Measurements from ENCODE around the gene ATOH8. TPM values are rescaled to one million over a fixed set of nuclear protein-coding genes. Genes with fewer than 3 reads are reported as not detected.

Gene ATOH8
- total RNA-seq, 1 donor from 2014 or later, result 93.6 TPM

DNA sequence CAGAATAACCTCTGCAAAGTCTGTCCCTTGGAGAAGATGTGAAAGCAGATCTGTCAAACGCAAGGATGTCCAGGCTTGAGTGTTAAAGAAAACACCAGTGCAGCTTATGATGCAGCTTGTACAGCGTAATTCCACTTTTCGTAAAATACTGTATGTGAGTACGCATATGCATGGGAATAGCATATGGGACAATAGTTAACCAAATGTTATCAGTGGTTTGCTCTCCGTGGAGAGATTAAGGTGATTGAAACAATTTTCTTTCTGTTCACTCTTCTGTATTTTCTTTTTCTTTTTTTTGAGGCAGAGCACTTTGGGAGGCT, 27.2 kb downstream of the ATOH8 start:
- intact Hi-C loops (cut with DNase I), result no loop called here
- ATAC-seq (no peak), DNase-seq (no peak)
- H3K9me3 ChIP-seq, result no peaks in the 10 kb centered on the region
- TF ChIP-seq, protein P1, sequence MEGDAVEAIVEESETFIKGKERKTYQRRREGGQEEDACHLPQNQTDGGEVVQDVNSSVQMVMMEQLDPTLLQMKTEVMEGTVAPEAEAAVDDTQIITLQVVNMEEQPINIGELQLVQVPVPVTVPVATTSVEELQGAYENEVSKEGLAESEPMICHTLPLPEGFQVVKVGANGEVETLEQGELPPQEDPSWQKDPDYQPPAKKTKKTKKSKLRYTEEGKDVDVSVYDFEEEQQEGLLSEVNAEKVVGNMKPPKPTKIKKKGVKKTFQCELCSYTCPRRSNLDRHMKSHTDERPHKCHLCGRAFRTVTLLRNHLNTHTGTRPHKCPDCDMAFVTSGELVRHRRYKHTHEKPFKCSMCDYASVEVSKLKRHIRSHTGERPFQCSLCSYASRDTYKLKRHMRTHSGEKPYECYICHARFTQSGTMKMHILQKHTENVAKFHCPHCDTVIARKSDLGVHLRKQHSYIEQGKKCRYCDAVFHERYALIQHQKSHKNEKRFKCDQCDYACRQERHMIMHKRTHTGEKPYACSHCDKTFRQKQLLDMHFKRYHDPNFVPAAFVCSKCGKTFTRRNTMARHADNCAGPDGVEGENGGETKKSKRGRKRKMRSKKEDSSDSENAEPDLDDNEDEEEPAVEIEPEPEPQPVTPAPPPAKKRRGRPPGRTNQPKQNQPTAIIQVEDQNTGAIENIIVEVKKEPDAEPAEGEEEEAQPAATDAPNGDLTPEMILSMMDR (IDR thresholded peaks at IDR 0.05), result no peak
- H3K4me3 ChIP-seq, result no peak overlapping the region
- H3K4me1 ChIP-seq, result peaks cover 65% of the 10 kb centered on the region
- H3K27me3 ChIP-seq, result no peaks in the 10 kb centered on the region
- H3K27ac ChIP-seq, result no peak overlapping the region
- peaks cover 34% of the 10 kb centered on the region for H3K36me3 ChIP-seq

DNA sequence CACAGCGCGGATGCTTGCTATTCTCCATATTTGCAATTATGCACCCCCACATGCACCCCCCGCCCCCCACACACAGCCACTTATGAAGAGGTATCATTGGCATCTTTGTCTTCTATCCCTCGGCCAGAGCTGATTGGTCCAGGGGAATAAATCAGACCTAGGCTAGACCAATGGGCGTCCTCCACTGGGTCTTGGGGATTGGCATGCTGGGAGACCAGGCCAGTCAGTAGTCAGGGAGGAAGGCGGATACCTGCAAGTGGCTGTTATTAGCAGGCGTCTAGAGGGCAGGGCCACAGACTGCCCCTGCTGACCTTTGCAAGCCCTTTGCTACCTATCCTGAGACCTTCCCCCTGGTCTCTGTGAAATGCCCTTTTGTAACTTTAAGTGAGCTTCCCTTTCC, 30.0 kb downstream of the ATOH8 start:
- intact Hi-C loops (cut with DNase I), result no loop called here
- Histone ChIP-seq H3K4me3 (no peak overlapping the region), H3K9me3 (no peaks in the 10 kb centered on the region), H3K27me3 (no peaks in the 10 kb centered on the region), H3K4me1 (peaks cover 43% of the 10 kb centered on the region), H3K27ac (no peak overlapping the region), H3K36me3 (peaks cover 46% of the 10 kb centered on the region)
- TF ChIP-seq, protein P1 (IDR thresholded peaks at IDR 0.05), result no peak
- ATAC-seq, result no peak
- peak; percentile 30 for DNase-seq

DNA sequence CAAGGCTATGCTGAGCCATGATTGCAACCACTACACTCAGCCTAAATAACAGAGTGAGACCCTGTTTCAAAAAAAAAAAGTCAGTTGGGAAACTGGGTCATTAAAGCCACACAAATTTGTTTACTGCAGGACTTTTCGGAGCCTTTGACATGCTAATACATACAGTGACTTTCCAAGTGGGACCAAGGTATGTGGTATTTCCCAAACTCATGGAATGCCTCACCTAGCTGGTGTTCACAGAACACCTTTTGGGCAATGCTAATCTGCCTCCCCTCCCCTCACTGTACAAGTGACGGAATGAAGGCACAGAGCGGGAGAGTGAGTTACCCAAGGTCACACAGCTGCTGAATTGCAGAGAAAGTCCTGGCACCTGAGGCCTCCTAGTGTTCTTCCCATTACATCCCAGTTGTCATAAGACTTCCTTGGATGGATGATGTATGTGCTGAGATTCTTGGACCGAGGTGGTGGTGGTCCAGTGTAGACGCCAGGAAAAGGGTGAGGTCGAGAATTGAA, 30.7 kb downstream of the ATOH8 start:
- TF ChIP-seq, protein P1 (IDR thresholded peaks at IDR 0.05), result no peak
- Histone ChIP-seq H3K9me3 (no peaks in the 10 kb centered on the region), H3K4me3 (no peak overlapping the region), H3K4me1 (peaks cover 36% of the 10 kb centered on the region), H3K36me3 (peaks cover 51% of the 10 kb centered on the region), H3K27ac (no peak overlapping the region), H3K27me3 (no peaks in the 10 kb centered on the region)
- peak; percentile 25 for DNase-seq
- no peak for ATAC-seq
- intact Hi-C loops (cut with DNase I), result no loop called here

DNA sequence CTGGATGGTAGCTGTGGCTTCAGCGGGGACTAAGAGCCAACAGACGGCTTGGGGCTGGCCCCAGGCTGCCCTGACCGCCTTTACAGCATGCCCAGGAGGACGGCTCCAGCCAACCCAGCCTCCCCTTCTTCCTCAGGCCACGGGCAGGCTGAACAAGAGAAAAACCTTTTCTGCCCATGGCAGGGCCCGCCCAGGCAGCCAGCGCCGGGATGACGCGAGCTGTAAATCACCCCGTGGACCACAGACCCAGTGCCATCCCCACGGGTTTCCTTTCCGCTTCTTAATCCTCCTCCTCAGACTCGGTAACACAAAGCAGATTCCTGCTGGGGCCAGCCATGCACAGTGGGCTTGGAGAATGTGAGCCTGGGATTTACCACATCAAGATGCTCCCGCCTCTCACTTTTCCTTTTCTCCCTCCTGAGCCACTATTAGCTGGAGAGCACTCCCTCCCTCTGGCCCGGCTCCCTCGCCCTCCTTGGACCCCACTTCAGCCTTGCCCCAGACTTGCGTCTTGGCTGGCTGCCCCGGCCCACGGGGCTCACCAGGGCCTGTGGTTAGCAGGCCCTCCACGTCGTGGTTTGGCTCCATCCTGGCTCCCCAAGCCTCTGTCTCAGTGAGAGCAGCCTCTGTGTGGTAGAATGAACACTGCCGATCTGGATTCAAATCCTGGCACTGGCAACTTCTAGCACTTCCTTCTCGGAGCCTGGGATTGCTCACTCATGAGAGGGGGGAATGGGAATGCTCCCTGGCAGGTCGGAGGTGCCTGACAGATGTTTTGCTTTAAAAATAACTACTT, 31.4 kb downstream of the ATOH8 start:
- Histone ChIP-seq H3K4me3 (no peak overlapping the region), H3K36me3 (peaks cover 58% of the 10 kb centered on the region), H3K27me3 (no peaks in the 10 kb centered on the region), H3K9me3 (no peaks in the 10 kb centered on the region), H3K27ac (peak overlapping the region; percentile 24), H3K4me1 (peaks cover 29% of the 10 kb centered on the region)
- TF ChIP-seq, protein P1 (IDR thresholded peaks at IDR 0.05), result no peak
- ATAC-seq, result peak; percentile 57
- intact Hi-C loops (cut with DNase I), result no loop called here
- peak; percentile 77 for DNase-seq

DNA sequence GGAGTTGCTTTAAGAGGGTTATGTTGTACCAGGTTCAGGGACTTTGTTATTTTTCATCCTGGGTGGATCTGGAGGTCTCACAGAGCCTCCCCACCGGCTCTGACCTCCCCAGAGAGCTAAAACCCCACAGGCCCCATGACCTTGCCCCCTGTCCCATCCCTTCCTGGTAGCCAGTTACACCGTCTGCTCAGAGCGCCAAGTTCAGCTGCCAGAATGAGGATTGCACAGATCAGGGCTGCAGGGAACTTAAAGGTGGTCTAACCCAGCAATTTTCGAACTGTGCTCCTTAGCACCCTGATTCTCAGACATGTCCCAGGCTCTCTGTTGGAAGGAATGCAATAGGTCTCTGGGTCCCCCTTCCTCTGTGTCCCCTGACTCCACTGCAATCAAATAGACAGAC, 32.1 kb downstream of the ATOH8 start:
- H3K4me1 ChIP-seq, result peaks cover 28% of the 10 kb centered on the region
- H3K9me3 ChIP-seq, result no peaks in the 10 kb centered on the region
- peaks cover 55% of the 10 kb centered on the region for H3K36me3 ChIP-seq
- ATAC-seq (no peak), DNase-seq (peak; percentile 22)
- no peaks in the 10 kb centered on the region for H3K27me3 ChIP-seq
- peak overlapping the region; percentile 24 for H3K27ac ChIP-seq
- intact Hi-C loops (cut with DNase I), result no loop called here
- TF ChIP-seq, protein P1 (IDR thresholded peaks at IDR 0.05), result no peak
- H3K4me3 ChIP-seq, result no peak overlapping the region
